CD4-positive, CD25-positive, alpha-beta regulatory T cell (primary cell): ENCODE results near the gene TSPAN4. TPM values are rescaled to one million over a fixed set of nuclear protein-coding genes. Genes with fewer than 3 reads are reported as not detected.
A peak's percentile ranks its signal among the peaks of the same experiment; 100 is the strongest.

Experiments used
- ATAC-seq, 2 donors: fragments of 150-1000 bp; cut with Tn5 transposase; one replicate each; pipeline ENCODE4 v1.10.0; 2021; ENCODE audit warnings: low read depth in 2 of 2, moderate number of reproducible peaks in 2 of 2, moderate library complexity in 1 of 2
- DNase-seq, 3 donors: peaks; one replicate each; pipeline versions ENCODE4 v3.0.0 to v3.0.0-alpha.2; 2012 to 2022; ENCODE audit warnings: mixed read lengths in 1 of 3
- H3K27ac ChIP-seq: one replicate; pipeline ENCODE4 v1.7.0; 2013; ENCODE audit warnings: mild to moderate bottlenecking, low read length; ENCODE audit not compliant: insufficient read depth, poor library complexity, severe bottlenecking
- H3K27me3 ChIP-seq: one replicate; pipeline ENCODE4 v1.7.0; 2013; ENCODE audit warnings: low read length; ENCODE audit not compliant: control insufficient read depth, insufficient read depth
- H3K36me3 ChIP-seq: one replicate; pipeline ENCODE4 v1.7.0; 2013; ENCODE audit warnings: mild to moderate bottlenecking, low read length, moderate library complexity; ENCODE audit not compliant: control insufficient read depth, insufficient read depth
- H3K4me1 ChIP-seq: 2 replicates; pipeline ENCODE4 v1.7.0; 2013; ENCODE audit warnings: mild to moderate bottlenecking, low read length; ENCODE audit not compliant: insufficient read depth, control insufficient read depth, poor library complexity, severe bottlenecking
- H3K4me3 ChIP-seq: one replicate; pipeline ENCODE4 v1.7.0; 2013; ENCODE audit warnings: low read depth, mild to moderate bottlenecking, low read length, moderate library complexity
- H3K9me3 ChIP-seq, 2 experiments: 1 replicate in 1 of 2; 2 replicates in 1 of 2; pipeline ENCODE4 v1.7.0; 2013; ENCODE audit warnings: low read length in 2 of 2, mild to moderate bottlenecking in 1 of 2, moderate library complexity in 1 of 2; ENCODE audit not compliant: control insufficient read depth in 2 of 2
- H3K27ac Mint-ChIP-seq, 3 donors: one replicate each; pipeline ENCODE4 v1.8.0; 2020 to 2022; ENCODE audit warnings: mild to moderate bottlenecking in 3 of 3, mixed read lengths in 3 of 3, moderate library complexity in 2 of 3
- H3K27me3 Mint-ChIP-seq: one replicate; pipeline ENCODE4 v1.8.0; 2022; ENCODE audit warnings: mild to moderate bottlenecking, mixed read lengths
- H3K36me3 Mint-ChIP-seq: one replicate; pipeline ENCODE4 v1.8.0; 2020; ENCODE audit warnings: mixed read lengths
- H3K4me1 Mint-ChIP-seq, 4 donors: one replicate each; pipeline ENCODE4 v1.8.0; 2020 to 2022; ENCODE audit warnings: mixed read lengths in 4 of 4, mild to moderate bottlenecking in 1 of 4
- H3K4me3 Mint-ChIP-seq, 4 donors: one replicate each; pipeline ENCODE4 v1.8.0; 2020 to 2022; ENCODE audit warnings: mild to moderate bottlenecking in 4 of 4, mixed read lengths in 4 of 4, moderate library complexity in 3 of 4
- H3K9me3 Mint-ChIP-seq, 7 donors: one replicate each; pipeline ENCODE4 v1.8.0; 2020 to 2022; ENCODE audit warnings: mixed read lengths in 7 of 7, mild to moderate bottlenecking in 3 of 7, moderate library complexity in 2 of 7
- polyA plus RNA-seq, 4 donors: library from polyadenylated mRNA; unstranded; fragments of 300-500 nt; fragmentation: Illumina TruSeq; gene quantifications; one replicate each; pipeline ENCODE4 v1.2.3, GENCODE V29; 2021
- total RNA-seq: library from RNA; stranded (reverse); gene quantifications from one replicate; pipeline ENCODE4 v1.2.3, GENCODE V29; 2022

The TSPAN4 gene
- total and polyA plus RNA-seq, 5 donors from 2014 or later, result 1.2 to 2.2 (median 1.6) TPM

- peaks cover 4% of the 10 kb centered on the region for H3K27me3 Mint-ChIP-seq
- H3K27ac Mint-ChIP-seq, result peak within 1 kb of the TSS; percentile 93 to 99 (median 97)
- Histone ChIP-seq H3K4me3 (peak within 1 kb of the TSS; percentile 76), H3K9me3 (no peaks in the 10 kb centered on the region), H3K4me1 (peaks cover 42% of the 10 kb centered on the region), H3K27ac (peak within 1 kb of the TSS; percentile 95), H3K27me3 (no peaks in the 10 kb centered on the region), H3K36me3 (peaks cover 22% of the 10 kb centered on the region)
- no peaks in the 10 kb centered on the region for H3K9me3 Mint-ChIP-seq
- peak; percentile 86 to 89 for ATAC-seq
- peak within 1 kb of the TSS; percentile 94 to 98 (median 96) for H3K4me3 Mint-ChIP-seq
- peaks cover 6 to 49% (median 17%) of the 10 kb centered on the region in 4 donors for H3K4me1 Mint-ChIP-seq
- H3K36me3 Mint-ChIP-seq, result peaks cover 5% of the 10 kb centered on the region
- peak; percentile 97 to 98 (median 98) for DNase-seq
These were observed 33.2 kb upstream of the TSPAN4 start, which contains the start of gene RPLP2 for GRCh38 chr11:809287-810039. TSS of gene RPLP2 (plus strand) at chr11:809967. CDS start at chr11:810235, 268 bp downstream.

GRCh38 chr11:810040-810567 is 32.5 kb upstream of the TSPAN4 start:
- Mint-ChIP-seq H3K4me3 (peak overlapping the region; percentile 94 to 98 (median 96)), H3K4me1 (peaks cover 6 to 47% (median 17%) of the 10 kb centered on the region in 4 donors), H3K36me3 (peaks cover 5% of the 10 kb centered on the region), H3K27me3 (peaks cover 4% of the 10 kb centered on the region), H3K27ac (peak overlapping the region; percentile 93 to 99 (median 97)), H3K9me3 (no peaks in the 10 kb centered on the region)
- H3K4me1 ChIP-seq, result peaks cover 37% of the 10 kb centered on the region
- H3K36me3 ChIP-seq, result peaks cover 22% of the 10 kb centered on the region
- peak overlapping the region; percentile 95 for H3K27ac ChIP-seq
- no peaks in the 10 kb centered on the region for H3K27me3 ChIP-seq
- DNase-seq (no peak), ATAC-seq (peak in 1 of 2 donors; percentile 10)
- no peaks in the 10 kb centered on the region for H3K9me3 ChIP-seq
- H3K4me3 ChIP-seq, result peak overlapping the region; percentile 59

- H3K27me3 Mint-ChIP-seq, result peaks cover 4% of the 10 kb centered on the region
These were observed 31.0 kb upstream of the TSPAN4 start for GRCh38 chr11:811446-812245.

GRCh38 chr11:812390-812789 is 30.3 kb upstream of the TSPAN4 start:
- H3K4me1 ChIP-seq, result peaks cover 31% of the 10 kb centered on the region
- Mint-ChIP-seq H3K27me3 (peaks cover 4% of the 10 kb centered on the region), H3K36me3 (peaks cover 5% of the 10 kb centered on the region), H3K27ac (peak overlapping the region in 1 of 3 donors; percentile 25), H3K4me3 (peak overlapping the region; percentile 50 to 96 (median 70)), H3K9me3 (no peaks in the 10 kb centered on the region), H3K4me1 (peaks cover 6 to 45% (median 17%) of the 10 kb centered on the region in 4 donors)
- no peak overlapping the region for H3K4me3 ChIP-seq
- ATAC-seq (no peak), DNase-seq (no peak)
- no peaks in the 10 kb centered on the region for H3K9me3 ChIP-seq
- peaks cover 22% of the 10 kb centered on the region for H3K36me3 ChIP-seq
- H3K27me3 ChIP-seq, result no peaks in the 10 kb centered on the region
- no peak overlapping the region for H3K27ac ChIP-seq

More at GRCh38 chr11:811446-812245, 31.0 kb upstream of the TSPAN4 start:
- Histone ChIP-seq H3K36me3 (peaks cover 22% of the 10 kb centered on the region), H3K27me3 (no peaks in the 10 kb centered on the region), H3K9me3 (no peaks in the 10 kb centered on the region), H3K4me1 (peaks cover 31% of the 10 kb centered on the region), H3K27ac (peak overlapping the region; percentile 95), H3K4me3 (peak overlapping the region; percentile 59)
- Mint-ChIP-seq H3K27ac (peak overlapping the region in 2 of 3 donors; percentile 42 to 74), H3K4me1 (peaks cover 6 to 45% (median 17%) of the 10 kb centered on the region in 4 donors), H3K4me3 (peak overlapping the region; percentile 82 to 96 (median 88)), H3K36me3 (peaks cover 5% of the 10 kb centered on the region), H3K9me3 (no peaks in the 10 kb centered on the region)
- ATAC-seq (no peak), DNase-seq (no peak)

- no peaks in the 10 kb centered on the region for H3K9me3 Mint-ChIP-seq
- peaks cover 22% of the 10 kb centered on the region for H3K36me3 ChIP-seq
- peaks cover 5% of the 10 kb centered on the region for H3K36me3 Mint-ChIP-seq
- peaks cover 31% of the 10 kb centered on the region for H3K4me1 ChIP-seq
- no peak for ATAC-seq
- no peak overlapping the region for H3K4me3 ChIP-seq
- DNase-seq, result no peak
- no peak overlapping the region for H3K27ac ChIP-seq
- peak overlapping the region in 1 of 4 donors; percentile 96 for H3K4me3 Mint-ChIP-seq
- H3K4me1 Mint-ChIP-seq, result peaks cover 6 to 41% (median 13%) of the 10 kb centered on the region in 4 donors
- no peaks in the 10 kb centered on the region for H3K9me3 ChIP-seq
- H3K27me3 ChIP-seq, result no peaks in the 10 kb centered on the region
- H3K27me3 Mint-ChIP-seq, result peaks cover 4% of the 10 kb centered on the region
- H3K27ac Mint-ChIP-seq, result peak overlapping the region in 1 of 3 donors; percentile 5
These were observed 29.6 kb upstream of the TSPAN4 start for GRCh38 chr11:813072-813455.

- H3K27me3 Mint-ChIP-seq, result peaks cover 4% of the 10 kb centered on the region
- no peak for DNase-seq
- H3K27ac ChIP-seq, result no peak overlapping the region
- no peaks in the 10 kb centered on the region for H3K27me3 ChIP-seq
- no peak for ATAC-seq
- peaks cover 6 to 40% (median 12%) of the 10 kb centered on the region in 4 donors for H3K4me1 Mint-ChIP-seq
- H3K4me1 ChIP-seq, result peaks cover 30% of the 10 kb centered on the region
- no peak overlapping the region for H3K4me3 ChIP-seq
- H3K9me3 Mint-ChIP-seq, result no peaks in the 10 kb centered on the region
- peak overlapping the region in 1 of 3 donors; percentile 46 for H3K27ac Mint-ChIP-seq
- H3K9me3 ChIP-seq, result no peaks in the 10 kb centered on the region
- peak overlapping the region in 1 of 4 donors; percentile 29 for H3K4me3 Mint-ChIP-seq
- H3K36me3 Mint-ChIP-seq, result peaks cover 5% of the 10 kb centered on the region
- H3K36me3 ChIP-seq, result peaks cover 22% of the 10 kb centered on the region
These were observed 29.1 kb upstream of the TSPAN4 start for GRCh38 chr11:813456-814096.
